HepG2 (cell line): Measurements from ENCODE around the gene TIMELESS. TPM values are rescaled to one million over a fixed set of nuclear protein-coding genes. Genes with fewer than 3 reads are reported as not detected.

Source experiments
- ARNT ChIP-seq: fragments of 450-650 bp; IDR thresholded peaks from 2 replicates; pipeline ENCODE4 v1.6.1; 2017
- CCDC6 ChIP-seq: sonication (generic); formaldehyde crosslinking; IDR thresholded peaks from 2 replicates; pipeline ENCODE4 v1.8.1; 2022; ENCODE audit warnings: mild to moderate bottlenecking, missing genetic modification reagents, moderate library complexity
- GLI4 ChIP-seq: sonication (generic); formaldehyde crosslinking; IDR thresholded peaks from 2 replicates; pipeline ENCODE4 v1.5.1; 2020; ENCODE audit warnings: missing genetic modification reagents, mild to moderate bottlenecking, moderate library complexity, borderline replicate concordance
- JUND ChIP-seq: sonication (generic); formaldehyde crosslinking; IDR thresholded peaks from 2 replicates; pipeline ENCODE4 v1.8.0; 2022; ENCODE audit warnings: mild to moderate bottlenecking, missing genetic modification reagents
- SNAI1 ChIP-seq: sonication (generic); formaldehyde crosslinking; IDR thresholded peaks from 2 replicates; pipeline ENCODE4 v1.5.0; 2020; ENCODE audit warnings: mild to moderate bottlenecking, missing genetic modification reagents, borderline replicate concordance
- SP5 ChIP-seq: IDR thresholded peaks from 2 replicates; pipeline ENCODE4 v1.6.1; 2016; ENCODE audit warnings: low read depth, borderline replicate concordance
- TSC22D2 ChIP-seq: sonication (generic); formaldehyde crosslinking; IDR thresholded peaks from 2 replicates; pipeline ENCODE4 v1.5.1; 2020; ENCODE audit warnings: missing genetic modification reagents, mild to moderate bottlenecking, borderline replicate concordance
- U2AF1 ChIP-seq: fragments of 200-400 bp; formaldehyde crosslinking; optimal IDR thresholded peaks from 2 replicates; pipeline ENCODE3; 2017; ENCODE audit warnings: mild to moderate bottlenecking, low read depth, low read length
- ZFP82 ChIP-seq: sonication (generic); formaldehyde crosslinking; IDR thresholded peaks from 2 replicates; pipeline ENCODE4 v1.5.1; 2020; ENCODE audit warnings: mild to moderate bottlenecking, missing genetic modification reagents, borderline replicate concordance
- ZNF274 ChIP-seq: sonication (generic); formaldehyde crosslinking; IDR thresholded peaks from 2 replicates; pipeline ENCODE4 v1.5.1; 2020; ENCODE audit warnings: mild to moderate bottlenecking, missing genetic modification reagents
- ZNF530 ChIP-seq: sonication (generic); formaldehyde crosslinking; IDR thresholded peaks from 2 replicates; pipeline ENCODE4 v1.5.0; 2020; ENCODE audit warnings: low read depth, mild to moderate bottlenecking, missing genetic modification reagents
- ZNF83 ChIP-seq: sonication (generic); formaldehyde crosslinking; IDR thresholded peaks from 2 replicates; pipeline ENCODE4 v1.4.0; 2020; ENCODE audit warnings: missing genetic modification reagents, mild to moderate bottlenecking, borderline replicate concordance
- polyA plus RNA-seq, 8 experiments: library from polyadenylated mRNA; depleted of rRNA in 3 of 8; stranded (reverse) in 7 of 8; unstranded in 1 of 8; fragments of >200 nt; fragmentation: Illumina TruSeq in 4 of 8; extraction: Trizol in 4 of 8; gene quantifications; 2 replicates each; pipeline versions ENCODE4 v1.2.1 to v1.2.3, GENCODE V29; 2011 to 2016; ENCODE audit warnings: low read depth in 4 of 8, missing spikeins in 1 of 8, mixed read lengths in 1 of 8; ENCODE audit not compliant: insufficient read depth in 1 of 8
- total RNA-seq, 5 experiments: library from RNA; depleted of rRNA; stranded (reverse); fragments of >200 nt; fragmentation: Illumina TruSeq; extraction: Trizol; gene quantifications; 2 replicates each; pipeline ENCODE4 v1.2.3, GENCODE V29; 2016; ENCODE audit warnings: low read depth in 1 of 5
- TF ChIP-seq, protein P1 (sequence below): sonication (generic); formaldehyde crosslinking; IDR thresholded peaks from 2 replicates; pipeline ENCODE4 v1.5.1; 2020; ENCODE audit warnings: mild to moderate bottlenecking, missing genetic modification reagents, moderate library complexity
- TF ChIP-seq, protein P2 (sequence below): sonication (generic); formaldehyde crosslinking; IDR thresholded peaks from 2 replicates; pipeline ENCODE4 v1.8.0; 2023; ENCODE audit warnings: mild to moderate bottlenecking, missing genetic modification reagents
- TF ChIP-seq, protein P3 (sequence below): sonication (generic); formaldehyde crosslinking; IDR thresholded peaks from 2 replicates; pipeline ENCODE4 v1.8.0; 2022; ENCODE audit warnings: mild to moderate bottlenecking, missing genetic modification reagents
- TF ChIP-seq, protein P4 (sequence below): sonication (generic); formaldehyde crosslinking; IDR thresholded peaks from 2 replicates; pipeline ENCODE4 v1.8.0; 2022; ENCODE audit warnings: low read depth, missing genetic modification reagents
- TF ChIP-seq, protein P5 (sequence below): sonication (generic); formaldehyde crosslinking; conservative IDR thresholded peaks from 2 replicates; pipeline ENCODE4 v1.5.0; 2020; ENCODE audit warnings: missing genetic modification reagents
- TF ChIP-seq, protein P6 (sequence below): sonication (generic); formaldehyde crosslinking; IDR thresholded peaks from 2 replicates; pipeline ENCODE4 v1.5.1; 2020; ENCODE audit warnings: mild to moderate bottlenecking, missing genetic modification reagents

Gene TIMELESS
- total and polyA plus RNA-seq, 2 of the 13 experiments (the other 11 are each of a cell fraction or from before 2014, with no cell fraction given) = 4.0 to 20.3 TPM

DNA sequence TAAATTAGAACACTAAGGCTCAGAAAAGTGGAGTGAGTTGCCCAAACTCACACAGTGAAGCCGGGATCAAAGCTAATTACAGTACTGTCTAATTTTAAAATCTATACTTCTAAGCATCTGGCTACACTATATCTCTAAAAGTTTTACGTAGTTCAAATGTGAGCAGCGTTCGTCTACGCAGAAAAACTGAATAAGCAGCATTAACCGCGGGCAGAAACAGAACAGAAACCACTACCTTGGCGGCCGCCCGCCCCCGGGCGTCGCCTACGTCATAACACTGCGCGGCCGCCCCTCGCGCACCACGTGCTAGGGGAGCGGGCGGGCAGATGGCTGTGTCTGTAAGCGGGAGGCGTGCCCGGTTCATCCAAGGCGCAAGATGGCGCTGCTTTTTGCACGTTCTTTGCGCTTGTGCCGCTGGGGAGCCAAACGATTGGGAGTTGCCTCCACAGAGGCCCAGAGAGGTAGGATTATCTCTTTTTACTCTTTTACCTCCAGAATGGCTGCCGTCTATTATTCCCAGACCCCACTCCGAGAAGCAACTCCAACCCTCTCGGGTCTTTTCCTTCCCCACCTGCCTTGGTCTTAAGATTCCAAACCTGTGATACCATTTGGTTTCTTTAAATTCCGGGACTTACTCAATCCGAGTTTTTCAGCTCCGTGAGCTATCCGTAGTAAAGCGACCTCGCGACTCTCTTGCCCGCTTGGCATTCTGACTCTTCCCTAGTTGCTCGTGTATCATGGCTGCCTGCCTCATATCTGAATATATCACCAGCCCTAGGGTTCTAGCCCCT, 19.2 kb upstream of the TIMELESS start, which contains the start of gene SPRYD4 (continued):
- TF ChIP-seq, protein P1, sequence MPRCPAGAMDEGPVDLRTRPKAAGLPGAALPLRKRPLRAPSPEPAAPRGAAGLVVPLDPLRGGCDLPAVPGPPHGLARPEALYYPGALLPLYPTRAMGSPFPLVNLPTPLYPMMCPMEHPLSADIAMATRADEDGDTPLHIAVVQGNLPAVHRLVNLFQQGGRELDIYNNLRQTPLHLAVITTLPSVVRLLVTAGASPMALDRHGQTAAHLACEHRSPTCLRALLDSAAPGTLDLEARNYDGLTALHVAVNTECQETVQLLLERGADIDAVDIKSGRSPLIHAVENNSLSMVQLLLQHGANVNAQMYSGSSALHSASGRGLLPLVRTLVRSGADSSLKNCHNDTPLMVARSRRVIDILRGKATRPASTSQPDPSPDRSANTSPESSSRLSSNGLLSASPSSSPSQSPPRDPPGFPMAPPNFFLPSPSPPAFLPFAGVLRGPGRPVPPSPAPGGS (CRISPR knock-in tag) = peak; percentile 90
- TF ChIP-seq U2AF1 (no peak), JUND (CRISPR knock-in tag) (0 out of 2 replicates have a peak, but pooled peaks have one; percentile 27), ZFP82 (CRISPR knock-in tag) (peak; percentile 61; the same call in 1 of the 2 replicates), ZNF530 (CRISPR knock-in tag) (no peak), TSC22D2 (CRISPR knock-in tag) (0 out of 2 replicates have a peak, but pooled peaks have one; percentile 58), CCDC6 (CRISPR knock-in tag) (peak; percentile 98), GLI4 (CRISPR knock-in tag) (no peak), ZNF274 (peak; percentile 96), ZNF83 (CRISPR knock-in tag) (0 out of 2 replicates have a peak, but pooled peaks have one; percentile 78), SP5 (CRISPR knock-in tag) (peak; percentile 82), SNAI1 (no peak), ARNT (no peak)
- TF ChIP-seq, protein P2, sequence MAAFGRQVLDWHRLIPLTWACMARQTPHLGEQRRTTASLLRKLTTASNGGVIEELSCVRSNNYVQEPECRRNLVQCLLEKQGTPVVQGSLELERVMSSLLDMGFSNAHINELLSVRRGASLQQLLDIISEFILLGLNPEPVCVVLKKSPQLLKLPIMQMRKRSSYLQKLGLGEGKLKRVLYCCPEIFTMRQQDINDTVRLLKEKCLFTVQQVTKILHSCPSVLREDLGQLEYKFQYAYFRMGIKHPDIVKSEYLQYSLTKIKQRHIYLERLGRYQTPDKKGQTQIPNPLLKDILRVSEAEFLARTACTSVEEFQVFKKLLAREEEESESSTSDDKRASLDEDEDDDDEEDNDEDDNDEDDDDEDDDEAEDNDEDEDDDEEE (CRISPR knock-in tag) = peak; percentile 71; the same call in 1 of the 2 replicates
- TF ChIP-seq, protein P3, sequence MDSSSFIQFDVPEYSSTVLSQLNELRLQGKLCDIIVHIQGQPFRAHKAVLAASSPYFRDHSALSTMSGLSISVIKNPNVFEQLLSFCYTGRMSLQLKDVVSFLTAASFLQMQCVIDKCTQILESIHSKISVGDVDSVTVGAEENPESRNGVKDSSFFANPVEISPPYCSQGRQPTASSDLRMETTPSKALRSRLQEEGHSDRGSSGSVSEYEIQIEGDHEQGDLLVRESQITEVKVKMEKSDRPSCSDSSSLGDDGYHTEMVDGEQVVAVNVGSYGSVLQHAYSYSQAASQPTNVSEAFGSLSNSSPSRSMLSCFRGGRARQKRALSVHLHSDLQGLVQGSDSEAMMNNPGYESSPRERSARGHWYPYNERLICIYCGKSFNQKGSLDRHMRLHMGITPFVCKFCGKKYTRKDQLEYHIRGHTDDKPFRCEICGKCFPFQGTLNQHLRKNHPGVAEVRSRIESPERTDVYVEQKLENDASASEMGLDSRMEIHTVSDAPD (CRISPR knock-in tag) = no peak
- TF ChIP-seq, protein P4, sequence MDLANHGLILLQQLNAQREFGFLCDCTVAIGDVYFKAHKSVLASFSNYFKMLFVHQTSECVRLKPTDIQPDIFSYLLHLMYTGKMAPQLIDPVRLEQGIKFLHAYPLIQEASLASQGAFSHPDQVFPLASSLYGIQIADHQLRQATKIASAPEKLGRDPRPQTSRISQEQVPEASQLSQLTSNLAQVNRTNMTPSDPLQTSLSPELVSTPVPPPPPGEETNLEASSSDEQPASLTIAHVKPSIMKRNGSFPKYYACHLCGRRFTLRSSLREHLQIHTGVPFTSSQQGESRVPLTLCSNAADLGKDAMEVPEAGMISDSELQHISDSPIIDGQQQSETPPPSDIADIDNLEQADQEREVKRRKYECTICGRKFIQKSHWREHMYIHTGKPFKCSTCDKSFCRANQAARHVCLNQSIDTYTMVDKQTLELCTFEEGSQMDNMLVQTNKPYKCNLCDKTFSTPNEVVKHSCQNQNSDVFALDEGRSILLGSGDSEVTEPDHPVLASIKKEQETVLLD = peak; percentile 88; the same call in 1 of the 2 replicates
- TF ChIP-seq, protein P5, sequence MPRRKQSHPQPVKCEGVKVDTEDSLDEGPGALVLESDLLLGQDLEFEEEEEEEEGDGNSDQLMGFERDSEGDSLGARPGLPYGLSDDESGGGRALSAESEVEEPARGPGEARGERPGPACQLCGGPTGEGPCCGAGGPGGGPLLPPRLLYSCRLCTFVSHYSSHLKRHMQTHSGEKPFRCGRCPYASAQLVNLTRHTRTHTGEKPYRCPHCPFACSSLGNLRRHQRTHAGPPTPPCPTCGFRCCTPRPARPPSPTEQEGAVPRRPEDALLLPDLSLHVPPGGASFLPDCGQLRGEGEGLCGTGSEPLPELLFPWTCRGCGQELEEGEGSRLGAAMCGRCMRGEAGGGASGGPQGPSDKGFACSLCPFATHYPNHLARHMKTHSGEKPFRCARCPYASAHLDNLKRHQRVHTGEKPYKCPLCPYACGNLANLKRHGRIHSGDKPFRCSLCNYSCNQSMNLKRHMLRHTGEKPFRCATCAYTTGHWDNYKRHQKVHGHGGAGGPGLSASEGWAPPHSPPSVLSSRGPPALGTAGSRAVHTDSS = no peak
- TF ChIP-seq, protein P6, sequence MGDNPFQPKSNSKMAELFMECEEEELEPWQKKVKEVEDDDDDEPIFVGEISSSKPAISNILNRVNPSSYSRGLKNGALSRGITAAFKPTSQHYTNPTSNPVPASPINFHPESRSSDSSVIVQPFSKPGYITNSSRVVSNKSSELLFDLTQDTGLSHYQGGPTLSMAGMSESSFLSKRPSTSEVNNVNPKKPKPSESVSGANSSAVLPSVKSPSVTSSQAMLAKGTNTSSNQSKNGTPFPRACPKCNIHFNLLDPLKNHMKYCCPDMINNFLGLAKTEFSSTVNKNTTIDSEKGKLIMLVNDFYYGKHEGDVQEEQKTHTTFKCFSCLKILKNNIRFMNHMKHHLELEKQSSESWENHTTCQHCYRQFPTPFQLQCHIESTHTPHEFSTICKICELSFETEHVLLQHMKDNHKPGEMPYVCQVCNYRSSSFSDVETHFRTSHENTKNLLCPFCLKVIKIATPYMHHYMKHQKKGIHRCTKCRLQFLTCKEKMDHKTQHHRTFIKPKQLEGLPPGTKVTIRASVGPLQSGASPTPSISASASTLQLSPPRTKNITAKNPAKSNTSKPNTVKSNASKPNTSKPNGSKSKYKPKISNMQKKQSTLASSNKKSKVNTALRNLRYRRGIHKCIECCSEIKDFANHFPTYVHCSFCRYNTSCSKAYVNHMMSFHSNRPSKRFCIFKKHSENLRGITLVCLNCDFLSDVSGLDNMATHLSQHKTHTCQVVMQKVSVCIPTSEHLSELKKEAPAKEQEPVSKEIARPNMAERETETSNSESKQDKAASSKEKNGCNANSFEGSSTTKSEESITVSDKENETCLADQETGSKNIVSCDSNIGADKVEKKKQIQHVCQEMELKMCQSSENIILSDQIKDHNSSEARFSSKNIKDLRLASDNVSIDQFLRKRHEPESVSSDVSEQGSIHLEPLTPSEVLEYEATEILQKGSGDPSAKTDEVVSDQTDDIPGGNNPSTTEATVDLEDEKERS (CRISPR knock-in tag) = peak; percentile 84; the same call in 1 of the 2 replicates
